ENCODE results near the gene ADGRG3. TPM values are rescaled to one million over a fixed set of nuclear protein-coding genes. Genes with fewer than 3 reads are reported as not detected.

Gene ADGRG3
- total RNA-seq, 3 donors from 2014 or later: 0.84 to 3.4 (median 1.8) TPM

- H3K4me1 ChIP-seq (ENCODE audit: low read depth): peaks cover 10% of the 10 kb centered on the region
- no peak overlapping the region for H3K4me3 ChIP-seq
- H3K36me3 ChIP-seq (ENCODE audit: low read depth): no peaks in the 10 kb centered on the region
- DNase-seq (no peak), ATAC-seq (no peak)
- TF ChIP-seq CTCF (IDR thresholded peaks at IDR 0.05): no peak
- intact Hi-C loops (cut with DNase I, micrococcal nuclease): no loop called here
- no peaks in the 10 kb centered on the region for H3K9me3 ChIP-seq
Measured at GRCh38 chr16:57629516-57630406, 38.3 kb upstream of the ADGRG3 start.

GRCh38 chr16:57630407-57630797 is 37.7 kb upstream of the ADGRG3 start:
- no peak overlapping the region for H3K4me3 ChIP-seq
- peaks cover 15% of the 10 kb centered on the region for H3K4me1 ChIP-seq (ENCODE audit: low read depth)
- no peaks in the 10 kb centered on the region for H3K9me3 ChIP-seq
- no peaks in the 10 kb centered on the region for H3K36me3 ChIP-seq (ENCODE audit: low read depth)
- ATAC-seq (no peak), DNase-seq (no peak)
- TF ChIP-seq CTCF (IDR thresholded peaks at IDR 0.05): no peak
- intact Hi-C loops (cut with DNase I, micrococcal nuclease): no loop called here

GRCh38 chr16:57630931-57631845 is 36.9 kb upstream of the ADGRG3 start:
- H3K4me1 ChIP-seq (ENCODE audit: low read depth): peaks cover 23% of the 10 kb centered on the region
- H3K4me3 ChIP-seq: no peak overlapping the region

GRCh38 chr16:57632568-57632967 is 35.5 kb upstream of the ADGRG3 start:
- intact Hi-C loops (cut with DNase I, micrococcal nuclease): no loop called here
- ATAC-seq: no peak
- peaks cover 26% of the 10 kb centered on the region for H3K4me1 ChIP-seq (ENCODE audit: low read depth)

More at GRCh38 chr16:57630931-57631845, 36.9 kb upstream of the ADGRG3 start:
- ATAC-seq (no peak), DNase-seq (no peak)
- TF ChIP-seq CTCF (IDR thresholded peaks at IDR 0.05): no peak
- no peaks in the 10 kb centered on the region for H3K36me3 ChIP-seq (ENCODE audit: low read depth)
- intact Hi-C loops (cut with DNase I, micrococcal nuclease): no loop called here
- H3K9me3 ChIP-seq: no peaks in the 10 kb centered on the region

More at GRCh38 chr16:57632568-57632967, 35.5 kb upstream of the ADGRG3 start:
- no peaks in the 10 kb centered on the region for H3K9me3 ChIP-seq
- no peak for TF ChIP-seq CTCF (IDR thresholded peaks at IDR 0.05)
- no peaks in the 10 kb centered on the region for H3K36me3 ChIP-seq (ENCODE audit: low read depth)
- DNase-seq: no peak
- H3K4me3 ChIP-seq: no peak overlapping the region
